Testis (tissue), 2 donors: Measurements from ENCODE around the gene SHB.

Experiments
- CTCF ChIP-seq, 3 experiments: fragments of 450-650 bp in 2 of 3; fragments of 200-600 bp in 1 of 3; sonication (generic) in 1 of 3; IDR thresholded peaks; one replicate each; pipeline ENCODE4 v1.5.1; 2016 to 2019; ENCODE audit warnings: antibody characterized with exemption in 3 of 3, mild to moderate bottlenecking in 2 of 3, moderate library complexity in 1 of 3
- POLR2A ChIP-seq: fragments of 450-650 bp; IDR thresholded peaks from one replicate; pipeline ENCODE4 v1.6.1; 2017; ENCODE audit warnings: antibody characterized with exemption, mild to moderate bottlenecking, moderate library complexity

GRCh38 chr9:37987467-37987981 lies 81.5 kb downstream of the SHB start:
- no peak for TF ChIP-seq CTCF (IDR thresholded peaks at IDR 0.05)
- TF ChIP-seq POLR2A, result no peak
